Activated naive CD8-positive, alpha-beta T cell treated with anti-CD3 and anti-CD28 coated beads for 36 hours (primary cell): ENCODE data around the gene CENPE. TPM values are rescaled to one million over a fixed set of nuclear protein-coding genes. Genes with fewer than 3 reads are reported as not detected.

Experiments
- DNase-seq: peaks from one replicate; pipeline ENCODE4 v3.0.0; 2021
- H3K27ac Mint-ChIP-seq: one replicate; pipeline ENCODE4 v1.8.0; 2022; ENCODE audit warnings: mild to moderate bottlenecking, moderate library complexity, mixed read lengths
- H3K27me3 Mint-ChIP-seq: one replicate; pipeline ENCODE4 v1.8.0; 2022; ENCODE audit warnings: mild to moderate bottlenecking, mixed read lengths
- H3K36me3 Mint-ChIP-seq: one replicate; pipeline ENCODE4 v1.8.0; 2021; ENCODE audit warnings: mild to moderate bottlenecking, mixed read lengths
- H3K4me1 Mint-ChIP-seq: one replicate; pipeline ENCODE4 v1.8.0; 2021; ENCODE audit warnings: mixed read lengths
- H3K4me3 Mint-ChIP-seq: one replicate; pipeline ENCODE4 v1.8.0; 2022; ENCODE audit warnings: mild to moderate bottlenecking, moderate library complexity, mixed read lengths
- H3K9me3 Mint-ChIP-seq: one replicate; pipeline ENCODE4 v1.8.0; 2022; ENCODE audit warnings: mixed read lengths
- total RNA-seq, 2 experiments: library from RNA; stranded (reverse); gene quantifications; one replicate each; pipeline ENCODE4 v1.2.3, GENCODE V29; 2021

Gene CENPE
- total RNA-seq, 2 experiments from 2014 or later = 34.2 to 36.8 TPM

- no peak for DNase-seq
- H3K27ac Mint-ChIP-seq = peak overlapping the region; percentile 99
- no peaks in the 10 kb centered on the region for H3K27me3 Mint-ChIP-seq
- no peaks in the 10 kb centered on the region for H3K9me3 Mint-ChIP-seq
- peak overlapping the region; percentile 85 for H3K4me3 Mint-ChIP-seq
- H3K4me1 Mint-ChIP-seq = peaks cover 52% of the 10 kb centered on the region
- H3K36me3 Mint-ChIP-seq = peaks cover 46% of the 10 kb centered on the region
These were observed 123.3 kb downstream of the CENPE start for GRCh38 chr4:103074744-103075434.

GRCh38 chr4:103073792-103074438, 124.2 kb downstream of the CENPE start:
- no peaks in the 10 kb centered on the region for H3K27me3 Mint-ChIP-seq
- DNase-seq = no peak
- H3K36me3 Mint-ChIP-seq = peaks cover 49% of the 10 kb centered on the region
- no peak overlapping the region for H3K27ac Mint-ChIP-seq
- H3K4me1 Mint-ChIP-seq = peaks cover 48% of the 10 kb centered on the region
- peak overlapping the region; percentile 85 for H3K4me3 Mint-ChIP-seq
- no peaks in the 10 kb centered on the region for H3K9me3 Mint-ChIP-seq

- DNase-seq = no peak
- H3K9me3 Mint-ChIP-seq = no peaks in the 10 kb centered on the region
- no peaks in the 10 kb centered on the region for H3K27me3 Mint-ChIP-seq
- no peak overlapping the region for H3K4me3 Mint-ChIP-seq
- peaks cover 30% of the 10 kb centered on the region for H3K4me1 Mint-ChIP-seq
- H3K36me3 Mint-ChIP-seq = peaks cover 49% of the 10 kb centered on the region
- no peak overlapping the region for H3K27ac Mint-ChIP-seq
These were observed 130.1 kb downstream of the CENPE start for GRCh38 chr4:103067841-103068547.

GRCh38 chr4:103060453-103061148, 137.5 kb downstream of the CENPE start:
- Mint-ChIP-seq H3K27ac (no peak overlapping the region), H3K9me3 (no peaks in the 10 kb centered on the region), H3K36me3 (peaks cover 44% of the 10 kb centered on the region)

More at GRCh38 chr4:103060453-103061148, 137.5 kb downstream of the CENPE start:
- DNase-seq = no peak
- Mint-ChIP-seq H3K27me3 (no peaks in the 10 kb centered on the region), H3K4me3 (no peak overlapping the region), H3K4me1 (peaks cover 2% of the 10 kb centered on the region)

Other genes with a start within 250 kb of the CENPE start
- gene SLC9B1, start 178.6 kb downstream of the CENPE start, total RNA-seq = 1 to 10 TPM; 1.0 to 1.2 TPM
- 10 to 100 TPM; 42.3 to 44.2 TPM for gene SLC9B2, start 121.6 kb downstream of the CENPE start, total RNA-seq
- 10 to 100 TPM; 13.2 to 13.8 TPM for gene BDH2, start 98.5 kb downstream of the CENPE start, total RNA-seq